Measurements from ENCODE around the gene PRRX2.

PRRX2 gene

GRCh38 chr9:129637102-129637501, 28.3 kb upstream of the PRRX2 start:
- DNase-seq (ENCODE audit: low read depth) = no peak

DNA sequence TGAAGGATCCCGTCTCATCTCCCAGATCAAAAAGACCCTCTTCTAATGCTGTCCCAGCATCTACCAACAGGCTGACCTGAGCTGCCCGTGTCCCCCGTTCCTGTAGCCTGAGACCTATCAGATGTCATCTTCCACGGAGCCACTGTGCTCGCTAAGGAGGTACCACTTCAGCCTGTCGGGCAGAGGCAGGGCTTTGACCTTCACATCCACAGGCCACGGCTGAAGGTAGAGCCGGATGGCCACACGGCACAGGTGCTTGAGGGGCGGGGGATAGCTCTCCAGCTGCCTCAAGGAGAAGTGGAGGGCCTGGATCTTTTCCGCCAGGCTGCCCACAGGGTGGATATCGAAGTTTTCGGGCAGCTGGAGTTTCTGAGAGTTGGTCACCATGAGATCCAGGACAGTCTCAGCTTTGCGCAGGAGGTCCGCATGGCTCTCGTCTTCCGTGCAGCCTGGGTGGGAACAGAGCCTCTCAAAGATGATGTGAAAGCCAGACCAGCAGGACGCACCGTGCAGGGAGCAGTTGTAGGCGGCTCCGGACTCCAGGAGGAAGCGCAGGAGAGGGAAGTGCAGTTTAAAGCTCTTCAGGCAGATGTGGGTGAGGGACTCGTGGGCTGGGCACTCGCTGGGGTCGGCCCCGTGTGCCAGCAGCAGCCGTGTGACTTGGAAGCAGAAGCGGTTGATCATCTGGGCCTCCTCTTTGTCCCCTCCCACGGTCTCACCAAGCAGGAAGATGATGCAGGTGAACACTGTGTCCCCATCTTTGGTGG, 27.6 kb upstream of the PRRX2 start:
- no peak for DNase-seq (ENCODE audit: low read depth)

DNA sequence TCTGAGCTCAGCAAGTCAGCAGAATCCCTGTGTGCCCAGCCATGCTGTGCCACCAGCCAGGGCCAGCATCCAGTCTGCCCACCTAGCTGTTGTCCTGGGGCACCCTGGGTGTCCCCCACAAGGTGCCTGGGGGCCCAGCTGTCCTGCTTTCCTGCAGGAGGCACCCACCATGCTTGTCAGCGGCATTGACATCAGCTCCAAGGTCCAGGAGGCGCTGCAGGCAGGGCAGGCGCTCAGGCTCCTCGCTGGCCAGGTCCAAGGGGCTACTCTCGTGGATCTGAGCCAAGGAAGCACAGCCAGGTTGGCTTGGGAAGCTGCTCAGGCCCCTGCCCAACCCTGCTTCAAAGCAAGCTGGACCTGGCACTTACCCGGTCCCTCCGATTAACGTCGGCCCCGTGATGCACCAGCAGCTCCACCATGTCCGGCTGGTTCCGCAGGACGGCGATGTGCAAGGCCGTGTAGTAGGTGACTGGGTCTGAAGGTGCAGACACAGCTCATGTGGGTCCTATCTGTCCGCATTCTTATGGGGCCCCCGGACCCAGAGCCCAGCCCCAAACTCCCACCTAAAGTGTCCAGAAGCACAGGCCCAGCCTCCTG, 26.3 kb upstream of the PRRX2 start:
- no peak for DNase-seq (ENCODE audit: low read depth)

GRCh38 chr9:129639756-129640085, 25.7 kb upstream of the PRRX2 start:
- DNase-seq (ENCODE audit: low read depth) = no peak

GRCh38 chr9:129640086-129640870, 25.2 kb upstream of the PRRX2 start:
- no peak for DNase-seq (ENCODE audit: low read depth)

GRCh38 chr9:129640871-129641749, 24.3 kb upstream of the PRRX2 start:
- DNase-seq (ENCODE audit: low read depth) = no peak

GRCh38 chr9:129641750-129642585, 23.5 kb upstream of the PRRX2 start, which contains the start of gene ASB6:
ASB6 (minus strand) TSS chr9:129642151; CDS start chr9:129641999, 152 bp downstream.
- peak; percentile 90 for DNase-seq (ENCODE audit: low read depth)

DNA sequence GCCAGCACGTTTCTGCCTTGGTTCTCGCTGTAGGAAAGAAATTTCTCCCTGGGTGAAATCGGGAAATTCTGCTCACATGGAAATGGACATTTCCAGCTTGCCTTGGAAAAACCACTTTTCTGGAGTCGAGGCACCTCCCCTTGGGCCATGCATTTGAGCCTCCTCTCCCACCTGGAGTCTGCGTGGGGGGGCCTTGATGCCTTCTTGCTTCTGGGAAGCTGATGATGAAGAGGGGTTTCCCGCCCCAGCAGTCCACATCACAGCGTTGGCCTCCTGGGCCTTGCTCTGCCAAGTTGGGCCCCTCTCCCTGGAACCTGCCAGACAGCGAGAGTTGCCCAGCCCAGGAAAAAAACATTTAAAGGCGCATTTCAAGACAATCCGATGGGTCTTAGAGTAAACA, 21.7 kb upstream of the PRRX2 start:
- DNase-seq (ENCODE audit: low read depth) = no peak

GRCh38 chr9:129644365-129644764, 21.1 kb upstream of the PRRX2 start:
- DNase-seq (ENCODE audit: low read depth) = no peak

DNA sequence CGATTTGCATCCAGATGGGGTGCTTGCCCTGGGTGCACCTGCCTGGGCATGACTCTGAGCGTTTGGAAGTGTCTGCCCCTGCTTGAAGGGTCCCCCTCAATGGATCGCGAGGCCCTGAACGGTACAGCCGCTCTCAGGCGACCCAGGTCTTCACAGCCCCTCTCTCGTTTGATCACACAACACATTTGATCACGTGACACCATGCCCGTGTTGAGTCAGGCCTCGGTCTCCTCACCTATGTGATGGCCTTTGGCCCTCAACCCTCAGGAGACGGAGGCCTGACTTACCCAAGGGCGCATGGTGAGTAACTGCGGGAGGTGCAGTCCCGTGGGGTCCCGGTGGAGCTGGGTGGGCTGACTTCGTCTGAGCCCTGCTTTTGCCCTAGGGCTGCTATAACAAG, 20.5 kb upstream of the PRRX2 start:
- DNase-seq (ENCODE audit: low read depth) = no peak

DNA sequence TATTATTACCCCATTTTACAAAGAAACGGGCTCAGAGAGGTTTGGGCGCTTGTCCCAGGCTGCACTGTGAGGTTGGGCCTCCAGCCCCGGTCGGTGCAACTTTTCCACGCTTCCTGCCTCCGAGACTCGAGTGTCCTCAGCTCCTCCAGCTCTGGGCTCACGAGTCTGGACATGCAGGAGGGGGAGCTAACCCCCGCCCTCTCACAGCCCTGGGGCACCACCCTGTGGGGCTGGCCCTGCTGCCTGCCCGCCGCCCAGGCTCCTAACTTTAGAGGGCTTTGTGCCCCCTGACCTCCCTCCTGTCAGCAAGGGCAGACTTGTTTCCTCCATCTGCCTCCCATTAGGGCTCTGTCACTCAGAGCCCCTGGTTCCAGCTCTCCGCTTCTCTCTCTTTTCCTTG, 19.2 kb upstream of the PRRX2 start:
- DNase-seq (ENCODE audit: low read depth) = no peak

GRCh38 chr9:129646654-129647053, 18.8 kb upstream of the PRRX2 start:
- DNase-seq (ENCODE audit: low read depth) = no peak

DNA sequence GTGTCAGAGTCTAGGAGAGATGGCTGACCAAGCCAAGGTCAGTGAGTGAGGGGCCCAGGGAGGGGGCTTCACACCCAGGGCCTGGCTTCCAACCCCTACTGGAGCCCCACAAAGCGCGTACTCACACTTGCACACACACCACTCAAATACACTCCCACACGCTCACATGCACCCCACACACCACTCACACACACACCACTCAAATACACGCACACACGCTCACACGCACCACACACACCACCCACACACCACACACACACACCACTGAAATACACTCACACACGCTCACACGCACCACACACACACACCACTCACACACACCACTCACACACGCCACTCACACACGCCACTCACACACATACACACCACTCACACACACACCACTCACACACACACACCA, 17.8 kb upstream of the PRRX2 start:
- no peak for DNase-seq (ENCODE audit: low read depth)

GRCh38 chr9:129648092-129648763, 17.2 kb upstream of the PRRX2 start:
- DNase-seq (ENCODE audit: low read depth) = no peak

- DNase-seq (ENCODE audit: low read depth) = no peak
These were observed 16.7 kb upstream of the PRRX2 start for GRCh38 chr9:129648764-129649115.

- DNase-seq (ENCODE audit: low read depth) = no peak
These were observed 15.4 kb upstream of the PRRX2 start for GRCh38 chr9:129649726-129650679.

DNA sequence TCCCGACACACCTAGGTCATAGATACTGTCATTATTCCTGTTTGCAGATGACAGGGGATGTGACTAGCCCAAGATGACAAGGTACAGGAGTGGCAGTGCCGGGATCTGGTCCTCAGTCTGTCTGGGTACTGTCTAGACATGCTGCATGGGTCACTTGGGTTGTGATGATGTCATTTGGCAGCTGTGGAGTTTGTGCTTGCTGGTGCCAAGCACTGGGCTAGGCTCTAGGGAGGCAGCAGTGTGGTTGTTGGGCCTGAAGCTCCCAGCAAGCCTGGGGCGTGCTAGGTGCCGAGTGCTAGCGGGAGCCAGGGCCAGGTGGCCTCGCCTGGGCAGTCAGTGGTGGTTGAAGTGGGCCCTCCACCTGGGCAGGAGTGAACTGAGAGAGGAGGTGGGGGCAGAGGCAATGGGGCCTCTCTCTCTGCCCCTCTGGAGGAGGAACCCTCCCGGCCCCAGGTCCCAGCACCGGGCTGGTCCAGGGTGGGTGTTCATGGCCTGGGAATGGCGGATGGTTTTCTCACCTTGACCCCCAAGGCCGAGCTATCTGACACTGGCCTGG, 14.7 kb upstream of the PRRX2 start:
- DNase-seq (ENCODE audit: low read depth) = no peak

DNA sequence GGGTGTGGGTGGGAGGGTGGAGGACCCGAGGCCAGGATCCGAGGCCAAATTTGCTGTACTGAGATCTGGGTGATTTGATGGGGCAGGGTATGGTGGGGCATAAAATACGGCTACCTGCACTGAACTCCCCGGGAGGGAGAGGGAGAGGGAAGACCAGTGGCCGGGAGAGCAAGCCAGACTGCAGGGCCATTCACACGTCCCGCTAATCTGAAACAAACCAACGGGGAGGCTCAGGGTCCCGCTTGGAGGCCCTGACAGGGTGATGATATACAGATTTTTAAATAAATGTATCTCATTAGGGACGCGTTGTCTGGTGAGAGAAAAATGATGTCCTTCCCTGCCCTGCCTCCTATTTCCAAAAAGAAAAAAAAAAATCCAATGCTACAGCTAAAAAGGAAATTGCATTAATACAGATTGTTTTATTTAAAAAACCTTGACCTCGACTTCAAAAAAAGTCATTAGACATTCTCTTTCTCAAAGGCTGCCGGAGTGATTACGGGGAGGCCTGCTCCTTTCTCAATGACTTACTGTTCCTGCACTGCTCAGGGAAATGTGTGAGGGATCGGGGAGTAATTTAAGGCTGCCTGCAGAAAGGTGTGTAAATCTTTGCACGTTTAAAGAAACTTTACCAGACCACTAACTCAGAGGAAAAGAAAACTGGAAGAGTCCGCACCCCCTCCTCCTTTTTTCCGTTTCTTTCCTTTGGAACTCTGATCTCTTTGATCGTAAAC, 11.5 kb upstream of the PRRX2 start:
- DNase-seq (ENCODE audit: low read depth) = no peak

Data from stimulated activated CD8-positive, alpha-beta memory T cell treated with anti-CD3 and anti-CD28 coated beads, Interleukin-15, amount 100 ng/mL, for 1 hour (primary cell).